Measurements from ENCODE around the gene OR6S1. TPM values are rescaled to one million over a fixed set of nuclear protein-coding genes. Genes with fewer than 3 reads are reported as not detected.
A peak's percentile ranks its signal among the peaks of the same experiment; 100 is the strongest.
"Not testable (repeated sequence)": the region's sequence is repeated elsewhere in the genome, so short reads cannot be mapped to it uniquely, and the experiment has no call there.

Gene OR6S1
- total RNA-seq, 2 donors from 2014 or later = not detected

DNA sequence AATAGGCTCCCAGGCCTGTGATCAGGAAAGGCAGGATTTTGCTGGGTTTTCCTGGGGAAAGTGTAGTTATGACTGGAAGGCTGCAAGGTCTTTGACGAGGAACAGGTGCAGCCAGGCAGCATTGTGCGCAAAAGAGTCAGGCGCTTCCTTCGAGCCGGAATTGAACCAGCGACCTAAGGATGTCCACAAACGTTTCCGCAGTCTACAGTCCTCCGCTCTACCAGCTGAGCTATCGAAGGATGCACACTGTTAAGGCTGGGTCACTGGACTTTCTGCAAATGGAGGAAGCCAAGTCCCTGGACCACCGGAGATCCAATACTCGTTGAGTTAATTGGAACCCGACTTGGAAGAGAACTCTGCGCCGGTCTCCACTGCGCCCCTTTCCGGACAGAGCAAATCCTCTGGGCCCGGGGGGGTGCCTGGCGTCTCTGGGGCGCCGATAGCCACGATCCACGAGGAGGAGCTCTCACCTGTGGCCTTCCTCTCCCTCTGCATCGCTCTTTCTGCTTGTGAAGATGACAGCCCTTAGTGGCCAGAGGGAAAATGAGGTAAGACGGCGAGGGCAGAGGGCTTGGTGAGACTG, 18.4 kb upstream of the OR6S1 start:
- H3K27me3 Mint-ChIP-seq = peaks cover 32% of the 10 kb centered on the region
- no peak overlapping the region for H3K27ac Mint-ChIP-seq
- H3K4me1 Mint-ChIP-seq = peaks cover 30% of the 10 kb centered on the region
- no peak for ATAC-seq
- DNase-seq = no peak
- no peak overlapping the region for H3K4me3 Mint-ChIP-seq
- H3K9me3 ChIP-seq (ENCODE audit: control insufficient read depth, low read length, poor library complexity, severe bottlenecking) = no peaks in the 10 kb centered on the region
- no peaks in the 10 kb centered on the region for H3K36me3 Mint-ChIP-seq (ENCODE audit: low read depth)

DNA sequence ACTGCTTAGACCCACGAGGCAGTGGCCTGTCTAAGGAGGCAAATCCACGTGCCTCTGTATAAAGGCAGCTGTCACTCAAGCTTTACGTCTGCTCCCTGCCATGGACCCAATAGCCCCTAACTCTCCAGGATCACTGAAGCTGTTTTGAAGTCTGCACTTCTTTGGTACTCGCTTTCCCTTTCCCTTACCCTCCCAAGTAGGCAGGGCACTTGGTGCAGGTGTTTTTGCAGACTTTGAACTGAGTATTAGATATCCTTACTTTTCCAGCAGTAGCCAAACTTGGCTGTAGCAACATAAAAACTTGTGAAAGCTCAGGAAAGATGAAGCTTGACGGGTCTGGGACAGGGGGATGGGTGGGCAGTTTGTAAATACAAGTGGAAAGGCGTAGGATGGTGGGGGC, 17.8 kb upstream of the OR6S1 start:
- peaks cover 37% of the 10 kb centered on the region for H3K27me3 Mint-ChIP-seq
- no peak overlapping the region for H3K4me3 Mint-ChIP-seq
- no peaks in the 10 kb centered on the region for H3K36me3 Mint-ChIP-seq (ENCODE audit: low read depth)
- no peak overlapping the region for H3K27ac Mint-ChIP-seq
- DNase-seq = no peak
- peaks cover 31% of the 10 kb centered on the region for H3K4me1 Mint-ChIP-seq
- ATAC-seq = no peak
- no peaks in the 10 kb centered on the region for H3K9me3 ChIP-seq (ENCODE audit: control insufficient read depth, low read length, poor library complexity, severe bottlenecking)

DNA sequence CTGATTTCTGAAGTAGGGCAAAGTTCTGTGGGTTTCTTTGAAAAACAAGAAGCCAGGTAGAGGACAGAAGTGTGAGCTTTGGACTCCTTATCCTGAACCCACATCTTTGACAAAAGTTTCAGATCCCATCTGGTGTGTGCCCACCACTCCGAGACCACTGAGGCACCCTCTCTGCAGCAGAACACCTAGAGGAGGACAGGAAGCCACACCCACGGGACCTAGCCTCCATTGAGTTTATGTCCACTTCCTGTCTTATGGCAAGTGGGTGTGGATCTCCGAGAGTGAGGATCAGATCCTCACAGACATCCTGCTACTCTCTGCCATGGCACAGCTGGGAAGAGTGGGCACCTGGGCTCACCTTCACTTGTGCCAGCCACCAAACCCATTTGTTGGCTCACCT, 16.8 kb upstream of the OR6S1 start:
- no peaks in the 10 kb centered on the region for H3K9me3 ChIP-seq (ENCODE audit: control insufficient read depth, low read length, poor library complexity, severe bottlenecking)
- Mint-ChIP-seq H3K27me3 (peaks cover 48% of the 10 kb centered on the region), H3K4me3 (no peak overlapping the region), H3K36me3 (ENCODE audit: low read depth) (no peaks in the 10 kb centered on the region), H3K27ac (no peak overlapping the region), H3K4me1 (peaks cover 31% of the 10 kb centered on the region)
- ATAC-seq (no peak), DNase-seq (no peak)

DNA sequence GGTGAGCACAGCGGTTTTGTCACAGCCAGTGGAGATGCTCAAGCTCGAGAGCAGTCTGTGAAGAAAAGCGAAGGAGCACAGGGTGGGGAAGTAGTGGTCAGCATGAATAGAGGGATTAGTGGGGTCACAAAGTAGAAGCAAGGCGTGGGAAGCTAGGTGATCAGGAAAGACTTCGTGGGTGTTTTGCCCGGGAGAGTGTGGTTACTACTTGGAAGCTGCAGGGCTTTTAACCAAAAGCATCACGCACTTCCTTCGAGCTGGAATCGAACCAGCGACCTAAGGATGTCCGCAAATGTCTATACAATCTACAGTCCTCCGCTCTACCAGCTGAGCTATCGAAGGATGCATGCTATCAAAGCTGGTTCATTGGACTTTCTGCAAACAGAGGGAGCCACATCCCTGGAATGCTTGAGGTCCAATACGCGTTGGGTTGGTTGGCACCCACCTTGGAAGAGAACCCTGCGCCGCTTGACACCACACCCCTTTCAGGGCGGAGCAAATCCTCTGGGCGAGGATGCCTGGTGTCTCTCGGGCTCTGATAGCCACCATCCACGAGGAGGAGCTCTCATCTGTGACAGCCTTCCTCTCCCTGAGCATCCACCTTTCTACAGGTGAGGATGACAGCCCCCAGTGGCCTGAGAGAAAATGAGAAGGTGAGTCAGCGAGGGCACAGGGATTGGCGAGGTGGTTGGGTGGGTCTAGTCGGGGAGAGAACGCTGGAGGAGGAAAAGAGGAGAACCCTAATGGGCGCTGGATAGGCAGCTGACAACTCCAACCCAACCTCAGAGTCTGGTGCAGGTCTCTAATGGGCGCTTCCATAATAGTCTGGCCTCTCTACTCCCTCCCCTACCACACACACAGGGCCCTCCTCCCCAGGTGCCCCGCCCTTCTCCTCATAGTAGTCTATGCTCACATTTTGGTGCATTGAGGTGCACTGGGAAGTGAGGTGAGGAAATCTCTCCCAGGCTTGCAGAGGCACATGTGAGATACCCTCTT, 16.0 kb upstream of the OR6S1 start:
- peak; percentile 75 for ATAC-seq
- H3K4me1 Mint-ChIP-seq = peaks cover 29% of the 10 kb centered on the region
- no peaks in the 10 kb centered on the region for H3K9me3 ChIP-seq (ENCODE audit: control insufficient read depth, low read length, poor library complexity, severe bottlenecking)
- H3K27me3 Mint-ChIP-seq = peaks cover 55% of the 10 kb centered on the region
- no peaks in the 10 kb centered on the region for H3K36me3 Mint-ChIP-seq (ENCODE audit: low read depth)
- H3K27ac Mint-ChIP-seq = no peak overlapping the region
- H3K4me3 Mint-ChIP-seq = peak overlapping the region; percentile 19
- DNase-seq = no peak

DNA sequence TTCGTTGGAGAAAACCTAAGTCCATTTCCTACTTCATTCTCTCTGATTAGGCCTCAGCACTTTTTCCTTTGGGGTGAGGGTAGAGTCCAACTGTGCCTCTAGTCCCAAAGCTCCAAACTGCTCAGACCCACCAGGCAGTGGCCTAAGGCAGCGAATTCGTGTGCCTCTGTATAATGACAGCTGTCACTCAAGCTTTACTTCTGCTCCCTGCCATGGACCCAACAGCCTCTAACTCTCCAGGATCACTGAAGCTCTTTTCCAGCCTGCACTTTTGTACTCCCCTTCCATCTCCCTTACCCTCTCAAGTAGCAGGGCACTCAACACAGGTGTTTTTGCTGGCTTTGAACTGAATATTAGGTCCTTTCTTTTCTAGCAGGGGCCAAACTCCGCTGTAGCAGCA, 14.8 kb upstream of the OR6S1 start:
- ATAC-seq = no peak
- H3K27me3 Mint-ChIP-seq = peaks cover 67% of the 10 kb centered on the region
- no peaks in the 10 kb centered on the region for H3K9me3 ChIP-seq (ENCODE audit: control insufficient read depth, low read length, poor library complexity, severe bottlenecking)
- no peak overlapping the region for H3K4me3 Mint-ChIP-seq
- H3K4me1 Mint-ChIP-seq = peaks cover 25% of the 10 kb centered on the region
- no peak for DNase-seq
- H3K27ac Mint-ChIP-seq = no peak overlapping the region
- no peaks in the 10 kb centered on the region for H3K36me3 Mint-ChIP-seq (ENCODE audit: low read depth)

DNA sequence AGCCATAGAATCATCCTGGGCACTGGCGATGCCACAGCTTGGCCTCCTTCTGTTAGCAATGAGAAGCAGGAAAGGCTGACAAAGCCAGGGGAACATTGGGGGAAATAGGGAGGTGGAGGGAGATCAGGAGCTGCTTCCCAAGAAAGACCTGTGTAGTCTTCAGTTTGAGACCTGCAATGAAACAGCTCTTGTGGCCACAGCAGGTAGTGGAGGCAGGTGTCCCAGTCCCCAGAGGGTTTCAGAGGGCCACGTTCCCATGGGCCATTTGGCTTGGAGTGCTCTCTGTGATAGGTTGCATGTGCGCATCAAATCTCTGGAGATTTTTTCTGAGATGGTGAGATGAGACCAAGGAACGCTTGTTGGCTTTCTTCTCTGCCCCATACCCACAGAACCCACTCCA, 14.4 kb upstream of the OR6S1 start:
- Mint-ChIP-seq H3K4me1 (peaks cover 25% of the 10 kb centered on the region), H3K36me3 (ENCODE audit: low read depth) (no peaks in the 10 kb centered on the region), H3K27ac (no peak overlapping the region), H3K4me3 (no peak overlapping the region), H3K27me3 (peaks cover 69% of the 10 kb centered on the region)
- ATAC-seq = no peak
- no peaks in the 10 kb centered on the region for H3K9me3 ChIP-seq (ENCODE audit: control insufficient read depth, low read length, poor library complexity, severe bottlenecking)
- DNase-seq = no peak

DNA sequence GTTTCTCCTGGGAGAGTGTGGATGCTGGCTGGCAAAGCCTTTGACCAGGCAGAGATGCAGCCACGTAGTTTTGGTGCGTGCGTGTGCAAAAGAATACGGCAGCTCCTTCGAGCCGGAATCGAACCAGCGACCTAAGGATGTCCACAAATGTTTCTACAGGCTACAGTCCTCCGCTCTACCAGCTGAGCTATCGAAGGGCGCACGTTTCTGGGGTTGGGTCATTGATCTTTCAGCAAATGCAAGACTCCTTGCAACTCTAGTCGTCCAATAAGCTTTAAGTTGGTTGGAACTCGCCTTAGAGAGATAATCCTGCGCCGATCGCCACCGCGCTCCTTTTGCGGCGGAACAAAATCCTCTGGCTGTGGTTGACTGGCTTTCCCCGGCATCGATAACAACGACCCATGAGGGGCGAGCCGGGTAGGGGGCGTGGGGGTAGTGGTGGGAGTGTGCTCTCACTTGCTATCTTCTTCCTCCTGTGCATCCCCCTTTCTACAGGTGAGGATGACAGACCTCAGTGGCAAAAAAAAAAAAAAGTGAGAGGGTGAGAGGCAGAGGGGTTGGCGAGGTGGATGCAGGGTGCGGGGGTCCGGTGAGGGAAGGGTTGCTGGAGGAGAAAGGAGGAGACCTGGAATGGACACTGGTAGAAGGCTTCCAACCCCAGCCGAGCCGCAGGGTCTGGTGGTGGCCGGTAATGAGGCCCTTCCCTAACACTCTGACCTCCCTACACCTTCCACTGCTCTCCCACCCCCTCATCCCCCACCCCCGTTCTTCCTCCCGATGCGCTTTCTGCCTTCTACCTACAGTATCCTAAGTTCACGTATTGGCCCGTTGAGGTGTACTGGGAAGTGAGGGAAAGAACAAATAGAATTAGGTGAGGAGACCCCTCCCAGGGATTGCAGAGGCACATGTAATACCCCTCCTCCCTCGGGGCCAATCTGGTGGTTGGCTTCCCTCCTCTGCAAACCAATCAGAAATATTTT, 11.8 kb upstream of the OR6S1 start:
- DNase-seq (no peak), ATAC-seq (peak; percentile 56)
- H3K36me3 Mint-ChIP-seq (ENCODE audit: low read depth) = no peaks in the 10 kb centered on the region
- H3K27me3 Mint-ChIP-seq = peaks cover 70% of the 10 kb centered on the region
- H3K4me1 Mint-ChIP-seq = peaks cover 25% of the 10 kb centered on the region
- no peaks in the 10 kb centered on the region for H3K9me3 ChIP-seq (ENCODE audit: control insufficient read depth, low read length, poor library complexity, severe bottlenecking)
- no peak overlapping the region for H3K27ac Mint-ChIP-seq
- peak overlapping the region; percentile 61 for H3K4me3 Mint-ChIP-seq

DNA sequence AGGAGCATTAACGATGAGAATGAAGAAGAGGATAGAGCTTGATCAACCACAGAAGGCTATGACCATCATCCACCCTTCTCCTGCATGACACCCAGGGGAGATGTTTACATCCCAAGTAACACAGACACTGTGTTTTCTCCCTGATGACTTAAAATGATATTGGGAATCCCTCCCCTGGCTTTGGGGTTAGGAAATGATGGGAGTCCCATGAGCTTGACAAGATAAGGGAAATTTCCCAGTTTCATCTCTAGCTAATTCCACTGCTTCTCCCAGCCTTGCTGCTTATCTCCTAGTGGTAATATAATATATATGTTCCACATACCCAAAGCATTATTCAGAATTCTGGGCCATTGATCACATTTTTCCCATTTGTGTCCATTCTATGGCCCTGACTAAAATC, 4.0 kb upstream of the OR6S1 start:
- H3K9me3 ChIP-seq (ENCODE audit: control insufficient read depth, low read length, poor library complexity, severe bottlenecking) = no peaks in the 10 kb centered on the region
- Mint-ChIP-seq H3K36me3 (ENCODE audit: low read depth) (no peaks in the 10 kb centered on the region), H3K4me1 (peaks cover 7% of the 10 kb centered on the region), H3K27ac (no peak overlapping the region), H3K27me3 (peaks cover 48% of the 10 kb centered on the region), H3K4me3 (no peak overlapping the region)
- no peak for DNase-seq
- no peak for ATAC-seq

DNA sequence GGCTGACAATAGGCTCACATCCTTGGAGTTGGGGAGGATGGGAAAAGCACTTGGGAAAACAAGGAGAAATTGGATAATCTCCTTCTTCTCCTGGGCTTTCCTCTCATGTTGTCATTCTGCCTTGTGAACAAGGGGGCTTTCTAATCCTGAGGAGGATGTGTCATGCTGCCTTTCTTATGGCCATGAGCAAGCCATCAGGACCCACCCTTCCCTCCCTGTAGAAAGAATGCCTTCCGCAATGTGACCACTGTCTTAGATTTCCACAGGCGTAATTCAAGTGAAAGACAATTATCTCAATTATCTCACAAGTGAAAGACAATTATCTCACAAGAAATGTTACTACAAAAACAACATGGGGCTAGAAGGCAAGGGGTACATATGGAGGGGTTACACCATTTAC, 3.0 kb upstream of the OR6S1 start:
- peaks cover 48% of the 10 kb centered on the region for H3K27me3 Mint-ChIP-seq
- ATAC-seq = no peak
- no peak overlapping the region for H3K4me3 Mint-ChIP-seq

DNA sequence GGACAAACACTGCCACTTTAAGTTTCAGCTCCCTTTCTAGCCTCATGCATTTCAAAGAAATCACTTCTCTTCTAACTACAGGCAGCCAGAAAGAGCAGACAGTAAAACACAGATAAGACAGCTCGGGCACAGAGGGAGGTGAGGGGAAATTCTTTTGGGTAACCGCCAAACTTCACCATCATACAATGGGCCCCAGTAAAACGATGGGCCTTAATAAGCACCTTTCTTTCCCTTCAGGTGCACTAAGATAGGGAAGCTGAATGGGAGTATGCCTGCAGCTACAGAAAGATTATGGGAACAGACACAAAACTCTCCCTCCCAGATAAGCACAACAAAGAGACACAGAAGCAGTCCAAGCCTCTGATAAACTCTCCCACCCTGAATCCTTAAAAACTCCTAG, 1.3 kb upstream of the OR6S1 start:
- H3K9me3 ChIP-seq (ENCODE audit: control insufficient read depth, low read length, poor library complexity, severe bottlenecking); H3K36me3 Mint-ChIP-seq (ENCODE audit: low read depth); H3K27ac Mint-ChIP-seq; ATAC-seq; H3K4me3 Mint-ChIP-seq; H3K4me1 Mint-ChIP-seq; DNase-seq: not testable (repeated sequence)
- peaks cover 47% of the 10 kb centered on the region for H3K27me3 Mint-ChIP-seq

More for the DNA sequence above, 3.0 kb upstream of the OR6S1 start:
- H3K9me3 ChIP-seq (ENCODE audit: control insufficient read depth, low read length, poor library complexity, severe bottlenecking) = no peaks in the 10 kb centered on the region
- DNase-seq = no peak
- Mint-ChIP-seq H3K4me1 (peaks cover 7% of the 10 kb centered on the region), H3K36me3 (ENCODE audit: low read depth) (no peaks in the 10 kb centered on the region), H3K27ac (no peak overlapping the region)

DNA sequence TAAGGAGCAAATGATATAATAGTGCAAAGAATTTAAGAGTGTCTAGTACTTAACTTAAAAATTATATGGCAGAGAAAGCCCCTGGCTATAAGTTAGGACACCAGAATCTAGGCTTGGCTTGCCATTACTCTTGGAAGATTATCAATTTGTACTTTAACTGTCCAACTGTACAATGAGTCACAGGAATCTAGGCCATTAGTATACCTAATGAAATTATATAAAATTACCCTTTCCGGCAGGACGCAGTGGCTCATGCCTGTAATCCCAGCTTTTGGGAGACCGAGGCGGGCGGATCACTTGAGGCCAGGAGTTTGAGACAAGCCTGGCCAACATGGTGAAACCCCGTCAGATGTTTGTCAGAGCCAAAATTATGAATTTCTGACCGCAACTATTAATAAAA, 691 bp upstream of the OR6S1 start:
- H3K27ac Mint-ChIP-seq = no peak overlapping the region
- H3K9me3 ChIP-seq (ENCODE audit: control insufficient read depth, low read length, poor library complexity, severe bottlenecking) = no peaks in the 10 kb centered on the region
- peaks cover 7% of the 10 kb centered on the region for H3K4me1 Mint-ChIP-seq
- DNase-seq (no peak), ATAC-seq (no peak)
- no peaks in the 10 kb centered on the region for H3K36me3 Mint-ChIP-seq (ENCODE audit: low read depth)
- H3K27me3 Mint-ChIP-seq = peaks cover 47% of the 10 kb centered on the region
- no peak overlapping the region for H3K4me3 Mint-ChIP-seq

DNA sequence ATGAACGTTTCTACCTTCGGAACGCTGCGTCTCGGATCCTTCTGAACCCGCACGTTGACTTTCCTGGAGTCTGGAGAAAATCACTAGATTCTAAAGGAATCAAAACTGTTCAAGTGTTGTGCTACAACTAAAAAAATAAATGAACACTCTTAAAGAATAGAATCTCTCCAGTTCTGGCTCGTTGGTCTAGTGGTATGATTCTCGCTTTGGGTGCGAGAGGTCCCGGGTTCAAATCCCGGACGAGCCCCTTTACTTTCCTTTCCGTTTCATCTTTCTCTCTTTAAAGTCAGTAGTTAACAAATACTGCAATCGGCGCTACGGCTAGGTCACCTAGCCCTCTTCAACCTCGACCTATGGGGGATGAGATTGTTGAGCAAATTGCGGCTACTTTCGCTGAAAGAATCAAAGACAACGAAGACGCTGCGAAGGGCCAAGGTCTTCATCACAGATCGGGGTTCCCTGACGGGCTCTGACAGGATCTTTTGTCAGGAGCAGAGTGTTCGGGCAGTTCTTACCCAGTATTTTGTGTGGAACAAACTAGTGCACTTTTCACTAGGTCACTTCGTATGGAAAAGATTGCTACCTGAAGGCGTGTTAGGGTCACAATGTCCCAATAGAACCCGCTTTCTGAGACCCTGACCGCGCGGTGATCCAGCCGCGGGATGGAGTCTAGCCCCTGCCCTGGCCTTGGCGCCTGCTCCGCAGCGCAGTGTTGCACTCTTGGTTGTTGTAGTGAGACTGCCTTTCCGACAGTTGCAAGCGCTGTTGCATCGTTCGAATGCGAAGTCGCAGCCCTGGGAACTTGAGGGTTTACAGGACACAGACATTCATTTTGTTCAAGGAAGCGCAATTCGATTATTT, 8.4 kb downstream of the OR6S1 start:
- peaks cover 55% of the 10 kb centered on the region for H3K27me3 Mint-ChIP-seq
- H3K4me1 Mint-ChIP-seq = peaks cover 26% of the 10 kb centered on the region
- peak overlapping the region; percentile 92 for H3K27ac Mint-ChIP-seq
- H3K36me3 Mint-ChIP-seq (ENCODE audit: low read depth) = peaks cover 3% of the 10 kb centered on the region
- DNase-seq (no peak), ATAC-seq (peak; percentile 68)
- peak overlapping the region; percentile 86 for H3K4me3 Mint-ChIP-seq
- no peaks in the 10 kb centered on the region for H3K9me3 ChIP-seq (ENCODE audit: control insufficient read depth, low read length, poor library complexity, severe bottlenecking)

Measured in T-helper 17 cell (primary cell).